IMR-90 (cell line): ENCODE measurements around the gene C19orf33. TPM values are rescaled to one million over a fixed set of nuclear protein-coding genes. Genes with fewer than 3 reads are reported as not detected.

ENCODE experiments used
- ATAC-seq: fragments of 200-7000 bp; cut with Tn5 transposase; 2 replicates; pipeline ENCODE4 v1.9.1; 2020; ENCODE audit warnings: low read depth, mild to moderate bottlenecking, moderate library complexity
- BruUV-seq: library from RNA; stranded (reverse); fragments of 400-500 nt; replicated peaks from 2 replicates; lab custom pipeline; 2021; lab: Mats Ljungman, UMichigan
- CTCF ChIA-PET: fragments of 300-600 bp; formaldehyde crosslinking; extraction: SDS; loops from one replicate; lab custom pipeline; 2021; ENCODE audit warnings: antibody characterized with exemption; lab: Yijun Ruan, JAX
- POLR2A ChIA-PET: fragments of 300-600 bp; sonication (Branson Sonifier 250); formaldehyde crosslinking; loops from one replicate; lab custom pipeline; 2022; ENCODE audit warnings: antibody characterized with exemption; ENCODE audit not compliant: unreplicated experiment; lab: Charles Lee
- DNase-seq: peaks from one replicate; pipeline ENCODE4 v3.0.0; 2013
- H2AFZ ChIP-seq: replicated peaks from 2 replicates; pipeline ENCODE3; 2013; ENCODE audit warnings: low read length, mild to moderate bottlenecking; ENCODE audit not compliant: poor library complexity
- H2AK5ac ChIP-seq: 2 replicates; pipeline ENCODE4 v1.6.1; 2013; ENCODE audit warnings: low read depth, low read length, inconsistent platforms
- H2AK9ac ChIP-seq: replicated peaks from 2 replicates; pipeline ENCODE3; 2013; ENCODE audit warnings: mild to moderate bottlenecking, low read depth, low read length, moderate library complexity; ENCODE audit not compliant: poor library complexity
- H2BK120ac ChIP-seq: 2 replicates; pipeline ENCODE4 v1.6.1; 2013; ENCODE audit warnings: low read depth, low read length, inconsistent platforms
- H2BK15ac ChIP-seq: 3 replicates; pipeline ENCODE4 v1.6.1; 2013; ENCODE audit warnings: low read depth, low read length, inconsistent platforms
- H2BK20ac ChIP-seq: 2 replicates; pipeline ENCODE4 v1.6.1; 2013; ENCODE audit warnings: low read depth, mild to moderate bottlenecking, inconsistent platforms, low read length, moderate library complexity
- H2BK5ac ChIP-seq: 2 replicates; pipeline ENCODE4 v1.6.1; 2013; ENCODE audit warnings: mild to moderate bottlenecking, low read depth, low read length, inconsistent platforms; ENCODE audit not compliant: poor library complexity, severe bottlenecking
- H3K14ac ChIP-seq: replicated peaks from 2 replicates; pipeline ENCODE4 v1.6.1; 2013; ENCODE audit warnings: low read depth, low read length, inconsistent platforms
- H3K18ac ChIP-seq: 2 replicates; pipeline ENCODE4 v1.6.1; 2013; ENCODE audit warnings: low read depth, low read length, control low read depth
- H3K23ac ChIP-seq: 2 replicates; pipeline ENCODE4 v1.6.1; 2013; ENCODE audit warnings: low read depth, low read length, inconsistent platforms
- H3K27ac ChIP-seq: 2 replicates; pipeline ENCODE4 v1.5.1; 2013; ENCODE audit warnings: mild to moderate bottlenecking, control low read depth, low read length; ENCODE audit not compliant: insufficient read depth
- H3K27me3 ChIP-seq: 2 replicates; pipeline ENCODE4 v1.6.1; 2013; ENCODE audit warnings: low read length; ENCODE audit not compliant: control insufficient read depth, insufficient read depth
- H3K36me3 ChIP-seq: 2 replicates; pipeline ENCODE4 v1.6.1; 2013; ENCODE audit warnings: low read length, mixed read lengths; ENCODE audit not compliant: control insufficient read depth, insufficient read depth
- H3K4ac ChIP-seq: 2 replicates; pipeline ENCODE4 v1.6.1; 2013; ENCODE audit warnings: low read depth, low read length, inconsistent platforms
- H3K4me1 ChIP-seq: 2 replicates; pipeline ENCODE4 v1.6.1; 2013; ENCODE audit warnings: low read length, mixed read lengths; ENCODE audit not compliant: control insufficient read depth, insufficient read depth
- H3K4me2 ChIP-seq: 2 replicates; pipeline ENCODE4 v1.6.1; 2013; ENCODE audit warnings: low read depth, mild to moderate bottlenecking, control low read depth, low read length, moderate library complexity
- H3K4me3 ChIP-seq: 2 replicates; pipeline ENCODE4 v1.5.1; 2013; ENCODE audit warnings: low read depth, mild to moderate bottlenecking, control low read depth, low read length, moderate library complexity; ENCODE audit not compliant: insufficient read depth
- H3K56ac ChIP-seq: 2 replicates; pipeline ENCODE4 v1.6.1; 2013; ENCODE audit warnings: low read length, inconsistent platforms; ENCODE audit not compliant: insufficient read depth; ENCODE audit errors: extremely low read depth
- H3K79me1 ChIP-seq, 2 experiments: 2 replicates each; pipeline ENCODE4 v1.6.1; 2013; ENCODE audit warnings: low read length in 2 of 2, inconsistent platforms in 1 of 2, low read depth in 1 of 2
- H3K9ac ChIP-seq: 2 replicates; pipeline ENCODE4 v1.6.1; 2013; ENCODE audit warnings: low read depth, low read length, control low read depth
- H3K9me1 ChIP-seq: 2 replicates; pipeline ENCODE4 v1.6.1; 2013; ENCODE audit warnings: low read length, inconsistent platforms; ENCODE audit not compliant: insufficient read depth
- H3K9me3 ChIP-seq: 2 replicates; pipeline ENCODE4 v1.6.1; 2013; ENCODE audit warnings: low read length; ENCODE audit not compliant: control insufficient read depth, insufficient read depth
- H4K20me1 ChIP-seq: 2 replicates; pipeline ENCODE4 v1.6.1; 2013; ENCODE audit warnings: low read length, inconsistent platforms; ENCODE audit not compliant: insufficient read depth
- H4K5ac ChIP-seq: 2 replicates; pipeline ENCODE4 v1.6.1; 2013; ENCODE audit warnings: mild to moderate bottlenecking, low read depth, low read length, control low read depth
- H4K8ac ChIP-seq, 2 experiments: 2 replicates each; pipeline ENCODE4 v1.6.1; 2013; ENCODE audit warnings: low read depth in 2 of 2, low read length in 2 of 2, control low read depth in 1 of 2, inconsistent platforms in 1 of 2
- H4K91ac ChIP-seq: 2 replicates; pipeline ENCODE4 v1.6.1; 2013; ENCODE audit warnings: low read depth, low read length, inconsistent platforms; ENCODE audit not compliant: insufficient read depth
- BHLHE40 ChIP-seq: fragments of 150-350 bp; IDR thresholded peaks from 2 replicates; pipeline ENCODE4 v1.6.1; 2016; ENCODE audit warnings: mild to moderate bottlenecking, low read depth, low read length
- CTCF ChIP-seq: conservative IDR thresholded peaks from 2 replicates; pipeline ENCODE4 v1.5.1; 2012; ENCODE audit warnings: mild to moderate bottlenecking, low read depth, low read length, improper control_type of control experiment
- MXI1 ChIP-seq: IDR thresholded peaks from 2 replicates; pipeline ENCODE4 v1.6.1; 2012; ENCODE audit warnings: low read depth, mild to moderate bottlenecking, low read length, moderate library complexity, borderline replicate concordance
- RCOR1 ChIP-seq: IDR thresholded peaks from 2 replicates; pipeline ENCODE4 v1.6.1; 2012; ENCODE audit warnings: mild to moderate bottlenecking, low read length, improper control_type of control experiment; ENCODE audit not compliant: insufficient replicate concordance
- WGBS, 2 experiments: methylation state at CpG; one replicate each; pipeline versions ENCODE4 v1.1.5 to v1.1.7; 2013; ENCODE audit warnings: missing lambda C conversion rate in 2 of 2; ENCODE audit not compliant: insufficient read length in 1 of 2; ENCODE audit errors: extremely low coverage in 2 of 2; 5-methylcytosine and 5-hydroxymethylcytosine counted together
- dilution Hi-C: fragments of 300-500 bp; cut with HindIII; formaldehyde crosslinking; loops from one replicate; pipeline ENCODE4 v1.14.3; 2018; ENCODE audit warnings: low sequenced_read_pairs; ENCODE audit not compliant: unreplicated experiment
- in situ Hi-C: fragments of 300-500 bp; cut with MboI; formaldehyde crosslinking; loops from 3 replicates; pipeline ENCODE4 v1.14.3; 2019; ENCODE audit warnings: low sequenced_read_pairs, inconsistent platforms, mixed read lengths
- intact Hi-C: fragments of 100-400 bp; cut with micrococcal nuclease; formaldehyde crosslinking; loops from 2 replicates; pipeline ENCODE4 v1.10.0; 2022
- polyA plus RNA-seq, 3 experiments: library from polyadenylated mRNA; depleted of rRNA; stranded (reverse); fragments of >200 nt; gene quantifications; 2 replicates each; pipeline ENCODE4 v1.2.3, GENCODE V29; 2012; ENCODE audit warnings: low replicate concordance in 1 of 3
- total RNA-seq: library from RNA; depleted of rRNA; stranded (reverse); fragments of >200 nt; gene quantifications from 2 replicates; pipeline ENCODE4 v1.2.3, GENCODE V29; 2012

Gene C19orf33
- total and polyA plus RNA-seq, 2 of the 4 experiments (the other 2 are of a cell fraction), result 0.80 TPM; not detected in 1

- ATAC-seq (no peak), DNase-seq (no peak)
- Histone ChIP-seq H3K27ac (no peak overlapping the region), H4K5ac (no peak overlapping the region), H3K9ac (no peak overlapping the region), H2AK5ac (no peak overlapping the region), H3K4ac (no peak overlapping the region), H4K20me1 (peaks cover 4% of the 10 kb centered on the region; the same call in 1 of the 2 replicates), H3K4me1 (0 out of 2 replicates have a peak, but pooled peaks cover 2% of the 10 kb centered on the region), H2AFZ (no peak overlapping the region), H3K14ac (no peak overlapping the region), H3K18ac (no peak overlapping the region), H3K79me1 (peaks cover 7 to 28% of the 10 kb centered on the region in 2 experiments), H3K23ac (no peak overlapping the region), H3K9me3 (no peaks in the 10 kb centered on the region), H2BK120ac (no peak overlapping the region), H3K4me2 (no peak overlapping the region), H2AK9ac (no peak overlapping the region), H2BK15ac (no peak overlapping the region), H2BK5ac (no peak overlapping the region), H4K8ac (no peak overlapping the region), H3K27me3 (no peaks in the 10 kb centered on the region), H2BK20ac (no peak overlapping the region), H3K4me3 (no peak overlapping the region), H4K91ac (no peak overlapping the region), H3K36me3 (peaks cover 30% of the 10 kb centered on the region), H3K9me1 (peaks cover 3% of the 10 kb centered on the region), H3K56ac (no peak overlapping the region)
- BruUV-seq, result no TSS peak
- no peak for TF ChIP-seq BHLHE40
- no peak for TF ChIP-seq CTCF
- no peak for TF ChIP-seq MXI1
- TF ChIP-seq RCOR1, result no peak
- WGBS, 2 experiments, result 88% methylated on average over 1 of the region's 4 CpGs; no CpG with 5 or more reads in 1 of the 2 experiments
- intact Hi-C loops (no loop called here), dilution Hi-C loops (no loop called here), in situ Hi-C loops (no loop called here)
- POLR2A ChIA-PET, result no interaction called here
- CTCF ChIA-PET, result no interaction called here
Measured at GRCh38 chr19:38307076-38307475, 3.0 kb downstream of the C19orf33 start.
